Measurements from ENCODE around the gene KCNB1.

GRCh38 chr20:49386848-49387580 lies 95.5 kb downstream of the KCNB1 start:
- TF ChIP-seq, protein P1, sequence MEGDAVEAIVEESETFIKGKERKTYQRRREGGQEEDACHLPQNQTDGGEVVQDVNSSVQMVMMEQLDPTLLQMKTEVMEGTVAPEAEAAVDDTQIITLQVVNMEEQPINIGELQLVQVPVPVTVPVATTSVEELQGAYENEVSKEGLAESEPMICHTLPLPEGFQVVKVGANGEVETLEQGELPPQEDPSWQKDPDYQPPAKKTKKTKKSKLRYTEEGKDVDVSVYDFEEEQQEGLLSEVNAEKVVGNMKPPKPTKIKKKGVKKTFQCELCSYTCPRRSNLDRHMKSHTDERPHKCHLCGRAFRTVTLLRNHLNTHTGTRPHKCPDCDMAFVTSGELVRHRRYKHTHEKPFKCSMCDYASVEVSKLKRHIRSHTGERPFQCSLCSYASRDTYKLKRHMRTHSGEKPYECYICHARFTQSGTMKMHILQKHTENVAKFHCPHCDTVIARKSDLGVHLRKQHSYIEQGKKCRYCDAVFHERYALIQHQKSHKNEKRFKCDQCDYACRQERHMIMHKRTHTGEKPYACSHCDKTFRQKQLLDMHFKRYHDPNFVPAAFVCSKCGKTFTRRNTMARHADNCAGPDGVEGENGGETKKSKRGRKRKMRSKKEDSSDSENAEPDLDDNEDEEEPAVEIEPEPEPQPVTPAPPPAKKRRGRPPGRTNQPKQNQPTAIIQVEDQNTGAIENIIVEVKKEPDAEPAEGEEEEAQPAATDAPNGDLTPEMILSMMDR (conservative IDR thresholded peaks at IDR 0.05), result no peak
- TF ChIP-seq ZFX (IDR thresholded peaks at IDR 0.05), result no peak
